A549 (cell line): ENCODE data around the gene ANKRD33B. TPM values are rescaled to one million over a fixed set of nuclear protein-coding genes. Genes with fewer than 3 reads are reported as not detected.
A peak's percentile ranks its signal among the peaks of the same experiment; 100 is the strongest.

Source experiments
- ATAC-seq, 2 experiments: fragments of 200-7000 bp in 1 of 2; fragments of >200 bp in 1 of 2; cut with Nextera tagmentation in 1 of 2; cut with Tn5 transposase in 1 of 2; 3 replicates each; pipeline versions ENCODE4 v1.8.0 to v1.9.1; 2018 to 2020; ENCODE audit warnings: mild to moderate bottlenecking in 1 of 2, moderate library complexity in 1 of 2
- CTCF ChIA-PET: fragments of 300-600 bp; sonication (Branson Sonifier 250); formaldehyde crosslinking; extraction: SDS; loops from one replicate; lab custom pipeline; 2021; ENCODE audit warnings: antibody characterized with exemption, inconsistent platforms; lab: Yijun Ruan, JAX
- POLR2A ChIA-PET: fragments of 350-600 bp; formaldehyde crosslinking; extraction: SDS; loops from one replicate; lab custom pipeline; 2021; ENCODE audit warnings: antibody characterized with exemption, inconsistent platforms; lab: Yijun Ruan, JAX
- DNase-seq, 2 experiments: peaks; one replicate each; pipeline versions ENCODE4 v3.0.0 to v3.0.0-alpha.2; 2011 to 2016; ENCODE audit warnings: low read depth in 1 of 2, low spot score in 1 of 2
- FAIRE-seq: peaks from 2 replicates; lab custom pipeline; 2011; peaks lifted over from hg19 to GRCh38; lab: Jason Lieb, UNC
- H3K27ac ChIP-seq, 2 experiments: fragments of >200 bp; sonication (Bioruptor Twin); formaldehyde crosslinking; 3 replicates each; pipeline ENCODE4 v1.5.1; 2016 to 2017
- H3K4me1 ChIP-seq: fragments of >200 bp; sonication (Bioruptor Twin); formaldehyde crosslinking; 3 replicates; pipeline ENCODE4 v1.6.1; 2016
- H3K4me2 ChIP-seq: fragments of >200 bp; sonication (Bioruptor Twin); formaldehyde crosslinking; 3 replicates; pipeline ENCODE4 v1.6.1; 2016
- H3K4me3 ChIP-seq: fragments of >200 bp; sonication (Bioruptor Twin); formaldehyde crosslinking; 3 replicates; pipeline ENCODE4 v1.5.1; 2016
- H3K9me3 ChIP-seq: fragments of >200 bp; sonication (Bioruptor Twin); formaldehyde crosslinking; 3 replicates; pipeline ENCODE4 v1.6.1; 2016
- CBX2 ChIP-seq: fragments of 200-600 bp; sonication (generic); IDR thresholded peaks from 2 replicates; pipeline ENCODE4 v1.6.1; 2016; ENCODE audit warnings: low read depth, mild to moderate bottlenecking, borderline replicate concordance
- CTCF ChIP-seq: fragments of >200 bp; sonication (Bioruptor Twin); formaldehyde crosslinking; IDR thresholded peaks from 3 replicates; pipeline ENCODE4 v1.5.1; 2016
- E2F6 ChIP-seq: IDR thresholded peaks from 2 replicates; pipeline ENCODE4 v1.6.1; 2012; ENCODE audit warnings: low read depth, borderline replicate concordance
- EHF ChIP-seq: fragments of 250-450 bp; sonication (Bioruptor Pico); IDR thresholded peaks from 2 replicates; pipeline ENCODE4 v1.5.0; 2020; ENCODE audit warnings: mild to moderate bottlenecking
- ESRRA ChIP-seq: fragments of 150-350 bp; IDR thresholded peaks from 2 replicates; pipeline ENCODE4 v1.6.1; 2014; ENCODE audit warnings: mild to moderate bottlenecking, low read length, borderline replicate concordance
- HDAC2 ChIP-seq: fragments of 200-600 bp; sonication (generic); IDR thresholded peaks from 2 replicates; pipeline ENCODE4 v1.6.1; 2016
- HES2 ChIP-seq: fragments of >200 bp; sonication (Bioruptor Twin); formaldehyde crosslinking; IDR thresholded peaks from 2 replicates; pipeline ENCODE4 v1.6.1; 2016
- HMGXB4 ChIP-seq: fragments of 250-450 bp; sonication (Bioruptor Pico); IDR thresholded peaks from 2 replicates; pipeline ENCODE4 v1.5.0; 2021; ENCODE audit warnings: mild to moderate bottlenecking, moderate library complexity, borderline replicate concordance
- JUNB ChIP-seq: fragments of >200 bp; sonication (Bioruptor Twin); formaldehyde crosslinking; IDR thresholded peaks from 2 replicates; pipeline ENCODE4 v1.6.1; 2016
- KDM1A ChIP-seq: fragments of 200-600 bp; sonication (generic); IDR thresholded peaks from 2 replicates; pipeline ENCODE4 v1.6.1; 2016; ENCODE audit warnings: low read depth, mild to moderate bottlenecking
- KDM5A ChIP-seq: fragments of 200-600 bp; sonication (generic); IDR thresholded peaks from 2 replicates; pipeline ENCODE4 v1.6.1; 2016; ENCODE audit warnings: antibody characterized with exemption, mild to moderate bottlenecking
- MAFK ChIP-seq: fragments of 450-650 bp; IDR thresholded peaks from 2 replicates; pipeline ENCODE4 v1.6.1; 2014; ENCODE audit not compliant: partially characterized antibody
- NFE2L2 ChIP-seq: fragments of 150-350 bp; conservative IDR thresholded peaks from 2 replicates; pipeline ENCODE4 v1.6.1; 2014; ENCODE audit warnings: low read length
- POLR2A ChIP-seq: IDR thresholded peaks from 2 replicates; pipeline ENCODE4 v1.6.1; 2012; ENCODE audit warnings: mild to moderate bottlenecking, low read length
- RAD21 ChIP-seq, 2 experiments: fragments of >200 bp in 1 of 2; sonication (Bioruptor Twin) in 1 of 2; formaldehyde crosslinking in 1 of 2; IDR thresholded peaks in 1 of 2; conservative IDR thresholded peaks in 1 of 2; 2 replicates in 1 of 2; 3 replicates in 1 of 2; pipeline ENCODE4 v1.6.1; 2012 to 2018; ENCODE audit warnings: inconsistent platforms in 1 of 2
- RARB ChIP-seq: fragments of 250-450 bp; sonication (Bioruptor Pico); IDR thresholded peaks from 2 replicates; pipeline ENCODE4 v1.8.0; 2021; ENCODE audit warnings: mild to moderate bottlenecking, moderate library complexity
- REST ChIP-seq: fragments of 200-600 bp; sonication (generic); IDR thresholded peaks from 2 replicates; pipeline ENCODE4 v1.6.1; 2016; ENCODE audit warnings: antibody characterized with exemption, mild to moderate bottlenecking, moderate library complexity
- RNF2 ChIP-seq: fragments of 200-600 bp; sonication (generic); IDR thresholded peaks from 2 replicates; pipeline ENCODE4 v1.6.1; 2016; ENCODE audit warnings: low read depth, mild to moderate bottlenecking, antibody characterized with exemption, moderate library complexity, borderline replicate concordance
- USF2 ChIP-seq: fragments of 450-650 bp; IDR thresholded peaks from 2 replicates; pipeline ENCODE4 v1.6.1; 2014; ENCODE audit warnings: antibody characterized with exemption
- WGBS: methylation state at CpG from one replicate; pipeline ENCODE4 v1.1.6; 2017; ENCODE audit errors: missing lambda C conversion rate; 5-methylcytosine and 5-hydroxymethylcytosine counted together
- polyA plus RNA-seq, 4 experiments: library from polyadenylated mRNA; depleted of rRNA in 3 of 4; stranded (reverse); fragments of >200 nt; fragmentation: RNase III in 1 of 4; extraction: RNeasy Plus Mini Kit Qiagen cat#74134 plus additional on column Dnase treatment in 1 of 4; gene quantifications; 2 replicates in 3 of 4; 3 replicates in 1 of 4; pipeline ENCODE4 v1.2.3, GENCODE V29; 2011 to 2017

Gene ANKRD33B
- polyA plus RNA-seq, 2 of the 4 experiments (the other 2 are of a cell fraction): 4.0 to 6.9 TPM

- WGBS: 73% methylated on average over 14 of the region's 14 CpGs
- CTCF ChIA-PET: interaction anchor here (0.7 to 2.8 kb wide), 5 partner anchors 10 to 230 kb away, joined by 3 to 9 read pairs (median 4); no protein-coding TSS in a partner anchor
- H3K4me2 ChIP-seq: no peak overlapping the region
- no peaks in the 10 kb centered on the region for H3K4me1 ChIP-seq
- TF ChIP-seq HES2: no peak
- TF ChIP-seq NFE2L2: no peak
- TF ChIP-seq E2F6: no peak
- TF ChIP-seq KDM5A: no peak
- no peak for TF ChIP-seq HDAC2
- ATAC-seq: peak in 1 of 2 experiments; percentile 17; a peak in 3 of 6 replicates
- H3K9me3 ChIP-seq: no peaks in the 10 kb centered on the region
- H3K4me3 ChIP-seq: no peak overlapping the region
- FAIRE-seq: no peak
- POLR2A ChIA-PET: no interaction called here
- no peak overlapping the region for H3K27ac ChIP-seq
- DNase-seq: no peak
Measured at GRCh38 chr5:10675177-10675700, 111.4 kb downstream of the ANKRD33B start.

GRCh38 chr5:10676224-10676623 is 112.4 kb downstream of the ANKRD33B start:
- WGBS: 67% methylated on average over 4 of the region's 4 CpGs
- DNase-seq (no peak), FAIRE-seq (no peak), ATAC-seq (no peak)
- Histone ChIP-seq H3K4me2 (no peak overlapping the region), H3K9me3 (no peaks in the 10 kb centered on the region), H3K4me1 (no peaks in the 10 kb centered on the region), H3K4me3 (no peak overlapping the region), H3K27ac (no peak overlapping the region)
- POLR2A ChIA-PET: no interaction called here
- TF ChIP-seq CBX2 (no peak), RARB (CRISPR knock-in tag) (no peak), KDM1A (no peak)
- CTCF ChIA-PET: interaction anchor here (0.7 to 2.8 kb wide), 4 partner anchors 11 to 48 kb away, joined by 3 to 9 read pairs (median 4); no protein-coding TSS in a partner anchor

GRCh38 chr5:10676946-10677345 is 113.1 kb downstream of the ANKRD33B start:
- no peak for FAIRE-seq
- POLR2A ChIA-PET: no interaction called here
- CTCF ChIA-PET: interaction anchor here (2.8 kb wide), 1 partner anchor 49 kb away, joined by 9 read pairs; no protein-coding TSS in a partner anchor
- TF ChIP-seq POLR2A (no peak), CBX2 (no peak), EHF (CRISPR knock-in tag) (no peak)
- 30% methylated on average over 1 of the region's 1 CpG for WGBS
- Histone ChIP-seq H3K4me2 (no peak overlapping the region), H3K9me3 (no peaks in the 10 kb centered on the region), H3K27ac (no peak overlapping the region), H3K4me1 (no peaks in the 10 kb centered on the region), H3K4me3 (no peak overlapping the region)
- DNase-seq: no peak
- ATAC-seq: no peak

- Histone ChIP-seq H3K4me1 (no peaks in the 10 kb centered on the region), H3K27ac (no peak overlapping the region), H3K4me3 (no peak overlapping the region), H3K4me2 (no peak overlapping the region), H3K9me3 (no peaks in the 10 kb centered on the region)
- no peak for DNase-seq
- POLR2A ChIA-PET: no interaction called here
- 93% methylated on average over 7 of the region's 7 CpGs for WGBS
- no peak for FAIRE-seq
- TF ChIP-seq ESRRA (no peak), USF2 (no peak), POLR2A (no peak), HDAC2 (no peak), HMGXB4 (CRISPR knock-in tag) (no peak), REST (no peak), RAD21 (conservative IDR thresholded peaks at IDR 0.05 in 1 of 2, IDR thresholded peaks at IDR 0.05 in 1 of 2) (no peak), CTCF (no peak), RARB (CRISPR knock-in tag) (no peak), JUNB (no peak), NFE2L2 (no peak), RNF2 (no peak), MAFK (no peak)
- CTCF ChIA-PET: interaction anchor here (1.9 kb wide), 1 partner anchor 11 kb away, joined by 4 read pairs; no protein-coding TSS in a partner anchor
- ATAC-seq: no peak
Measured at GRCh38 chr5:10677533-10677932, 113.7 kb downstream of the ANKRD33B start.
